CD4-positive, alpha-beta T cell treated with Interleukin-10 for 1 hour (primary cell): ENCODE measurements around the gene UNC119.
"Not testable (repeated sequence)": the region's sequence is repeated elsewhere in the genome, so short reads cannot be mapped to it uniquely, and the experiment has no call there.

ENCODE experiments used
- DNase-seq: peaks from one replicate; pipeline ENCODE4 v3.0.0-alpha.2; 2020

The UNC119 gene

GRCh38 chr17:28540231-28540630, 12.2 kb downstream of the UNC119 start:
- no peak for DNase-seq

- DNase-seq = no peak
These were observed 14.0 kb downstream of the UNC119 start for GRCh38 chr17:28538296-28538895.

- DNase-seq = no peak
These were observed 15.2 kb downstream of the UNC119 start for GRCh38 chr17:28537219-28537610.

- no peak for DNase-seq
These were observed 15.7 kb downstream of the UNC119 start for GRCh38 chr17:28536532-28537218.

- no peak for DNase-seq
These were observed 17.6 kb downstream of the UNC119 start for GRCh38 chr17:28534740-28535375.

GRCh38 chr17:28533091-28533807, 19.2 kb downstream of the UNC119 start:
- no peak for DNase-seq

- no peak for DNase-seq
These were observed 20.1 kb downstream of the UNC119 start for GRCh38 chr17:28532050-28532960.

- no peak for DNase-seq
These were observed 21.5 kb downstream of the UNC119 start for GRCh38 chr17:28530926-28531325.

GRCh38 chr17:28530250-28530649, 22.2 kb downstream of the UNC119 start:
- no peak for DNase-seq

GRCh38 chr17:28529013-28529400, 23.4 kb downstream of the UNC119 start:
- no peak for DNase-seq

GRCh38 chr17:28528327-28529012, 24.0 kb downstream of the UNC119 start:
- DNase-seq = no peak

GRCh38 chr17:28527859-28528258, 24.6 kb downstream of the UNC119 start:
- no peak for DNase-seq

- no peak for DNase-seq
These were observed 25.2 kb downstream of the UNC119 start for GRCh38 chr17:28527181-28527681.

GRCh38 chr17:28526381-28526780, 26.0 kb downstream of the UNC119 start:
- DNase-seq = no peak

GRCh38 chr17:28524476-28525424, 27.7 kb downstream of the UNC119 start:
- no peak for DNase-seq

- DNase-seq = no peak
These were observed 28.5 kb downstream of the UNC119 start for GRCh38 chr17:28523876-28524275.

GRCh38 chr17:28523186-28523585, 29.2 kb downstream of the UNC119 start:
- DNase-seq = no peak

GRCh38 chr17:28522281-28522680, 30.1 kb downstream of the UNC119 start:
- DNase-seq = not testable (repeated sequence)

GRCh38 chr17:28521311-28522085, 30.9 kb downstream of the UNC119 start:
- no peak for DNase-seq

- DNase-seq = no peak
These were observed 31.7 kb downstream of the UNC119 start for GRCh38 chr17:28520687-28521086.
